Measurements from ENCODE around the gene ZBTB44. TPM values are rescaled to one million over a fixed set of nuclear protein-coding genes. Genes with fewer than 3 reads are reported as not detected.
"Not testable (repeated sequence)": the region's sequence is repeated elsewhere in the genome, so short reads cannot be mapped to it uniquely, and the experiment has no call there.

ZBTB44 gene
- total RNA-seq, 2 donors from 2014 or later, result 47.7 to 48.1 TPM

- no peak for ATAC-seq
- H3K9me3 ChIP-seq (ENCODE audit: control insufficient read depth, low read length, poor library complexity, severe bottlenecking), result no peaks in the 10 kb centered on the region
- Mint-ChIP-seq H3K4me1 (peaks cover 41% of the 10 kb centered on the region), H3K36me3 (ENCODE audit: low read depth) (peaks cover 4% of the 10 kb centered on the region), H3K4me3 (no peak overlapping the region), H3K27me3 (no peaks in the 10 kb centered on the region), H3K27ac (peak overlapping the region; percentile 70)
- DNase-seq, result no peak
Measured at GRCh38 chr11:130301002-130301401, 13.7 kb downstream of the ZBTB44 start.

GRCh38 chr11:130300567-130300966 is 14.2 kb downstream of the ZBTB44 start:
- Mint-ChIP-seq H3K27me3 (no peaks in the 10 kb centered on the region), H3K4me1 (peaks cover 44% of the 10 kb centered on the region), H3K4me3 (no peak overlapping the region), H3K36me3 (ENCODE audit: low read depth) (peaks cover 4% of the 10 kb centered on the region), H3K27ac (peak overlapping the region; percentile 70)
- no peak for ATAC-seq
- no peaks in the 10 kb centered on the region for H3K9me3 ChIP-seq (ENCODE audit: control insufficient read depth, low read length, poor library complexity, severe bottlenecking)
- no peak for DNase-seq

- Mint-ChIP-seq H3K27me3 (no peaks in the 10 kb centered on the region), H3K27ac (no peak overlapping the region), H3K4me1 (peaks cover 46% of the 10 kb centered on the region), H3K4me3 (no peak overlapping the region), H3K36me3 (ENCODE audit: low read depth) (peaks cover 7% of the 10 kb centered on the region)
- DNase-seq (no peak), ATAC-seq (no peak)
- no peaks in the 10 kb centered on the region for H3K9me3 ChIP-seq (ENCODE audit: control insufficient read depth, low read length, poor library complexity, severe bottlenecking)
Measured at GRCh38 chr11:130299978-130300377, 14.7 kb downstream of the ZBTB44 start.

GRCh38 chr11:130295657-130296056 is 19.1 kb downstream of the ZBTB44 start:
- Mint-ChIP-seq H3K4me1 (peaks cover 31% of the 10 kb centered on the region), H3K4me3 (no peak overlapping the region), H3K27ac (peak overlapping the region; percentile 78), H3K27me3 (no peaks in the 10 kb centered on the region), H3K36me3 (ENCODE audit: low read depth) (peaks cover 4% of the 10 kb centered on the region)
- ATAC-seq (no peak), DNase-seq (no peak)
- no peaks in the 10 kb centered on the region for H3K9me3 ChIP-seq (ENCODE audit: control insufficient read depth, low read length, poor library complexity, severe bottlenecking)

- ATAC-seq (no peak), DNase-seq (no peak)
- Mint-ChIP-seq H3K4me3 (no peak overlapping the region), H3K4me1 (peaks cover 8% of the 10 kb centered on the region), H3K27me3 (no peaks in the 10 kb centered on the region), H3K36me3 (ENCODE audit: low read depth) (peaks cover 2% of the 10 kb centered on the region), H3K27ac (no peak overlapping the region)
- H3K9me3 ChIP-seq (ENCODE audit: control insufficient read depth, low read length, poor library complexity, severe bottlenecking), result peaks cover 5% of the 10 kb centered on the region
Measured at GRCh38 chr11:130282111-130282510, 32.6 kb downstream of the ZBTB44 start.

- not testable (repeated sequence) for H3K27me3 Mint-ChIP-seq; DNase-seq; H3K4me3 Mint-ChIP-seq; H3K36me3 Mint-ChIP-seq (ENCODE audit: low read depth); ATAC-seq; H3K4me1 Mint-ChIP-seq; H3K9me3 ChIP-seq (ENCODE audit: control insufficient read depth, low read length, poor library complexity, severe bottlenecking); H3K27ac Mint-ChIP-seq
Measured at GRCh38 chr11:130281341-130281740, 33.4 kb downstream of the ZBTB44 start.

- ATAC-seq (no peak), DNase-seq (no peak)
- no peaks in the 10 kb centered on the region for H3K4me1 Mint-ChIP-seq
- peaks cover 5% of the 10 kb centered on the region for H3K9me3 ChIP-seq (ENCODE audit: control insufficient read depth, low read length, poor library complexity, severe bottlenecking)
- no peaks in the 10 kb centered on the region for H3K27me3 Mint-ChIP-seq
- H3K4me3 Mint-ChIP-seq, result no peak overlapping the region
- no peak overlapping the region for H3K27ac Mint-ChIP-seq
- H3K36me3 Mint-ChIP-seq (ENCODE audit: low read depth), result peaks cover 2% of the 10 kb centered on the region
Measured at GRCh38 chr11:130279989-130280388, 34.7 kb downstream of the ZBTB44 start.

- no peaks in the 10 kb centered on the region for H3K27me3 Mint-ChIP-seq
- DNase-seq (no peak), ATAC-seq (no peak)
- no peak overlapping the region for H3K4me3 Mint-ChIP-seq
- H3K27ac Mint-ChIP-seq, result no peak overlapping the region
- peaks cover 2% of the 10 kb centered on the region for H3K36me3 Mint-ChIP-seq (ENCODE audit: low read depth)
- H3K4me1 Mint-ChIP-seq, result no peaks in the 10 kb centered on the region
- H3K9me3 ChIP-seq (ENCODE audit: control insufficient read depth, low read length, poor library complexity, severe bottlenecking), result peaks cover 5% of the 10 kb centered on the region
Measured at GRCh38 chr11:130278745-130279144, 36.0 kb downstream of the ZBTB44 start.

- Mint-ChIP-seq H3K36me3 (ENCODE audit: low read depth) (peaks cover 2% of the 10 kb centered on the region), H3K4me1 (no peaks in the 10 kb centered on the region), H3K27me3 (no peaks in the 10 kb centered on the region), H3K27ac (no peak overlapping the region), H3K4me3 (no peak overlapping the region)
- peaks cover 5% of the 10 kb centered on the region for H3K9me3 ChIP-seq (ENCODE audit: control insufficient read depth, low read length, poor library complexity, severe bottlenecking)
- ATAC-seq (no peak), DNase-seq (no peak)
Measured at GRCh38 chr11:130278151-130278550, 36.6 kb downstream of the ZBTB44 start.

GRCh38 chr11:130272336-130272735 is 42.4 kb downstream of the ZBTB44 start:
- Mint-ChIP-seq H3K4me1 (no peaks in the 10 kb centered on the region), H3K27ac (peak overlapping the region; percentile 14), H3K36me3 (ENCODE audit: low read depth) (peaks cover 4% of the 10 kb centered on the region), H3K4me3 (no peak overlapping the region), H3K27me3 (no peaks in the 10 kb centered on the region)
- ATAC-seq (no peak), DNase-seq (no peak)
- H3K9me3 ChIP-seq (ENCODE audit: control insufficient read depth, low read length, poor library complexity, severe bottlenecking), result no peaks in the 10 kb centered on the region

- no peak for DNase-seq
- H3K9me3 ChIP-seq (ENCODE audit: control insufficient read depth, low read length, poor library complexity, severe bottlenecking), result no peaks in the 10 kb centered on the region
- no peak overlapping the region for H3K4me3 Mint-ChIP-seq
- H3K27me3 Mint-ChIP-seq, result no peaks in the 10 kb centered on the region
- no peak overlapping the region for H3K27ac Mint-ChIP-seq
- no peak for ATAC-seq
- peaks cover 6% of the 10 kb centered on the region for H3K36me3 Mint-ChIP-seq (ENCODE audit: low read depth)
- peaks cover 5% of the 10 kb centered on the region for H3K4me1 Mint-ChIP-seq
Measured at GRCh38 chr11:130269326-130269943, 45.3 kb downstream of the ZBTB44 start.

GRCh38 chr11:130263351-130263750 is 51.4 kb downstream of the ZBTB44 start:
- Mint-ChIP-seq H3K36me3 (ENCODE audit: low read depth) (peaks cover 10% of the 10 kb centered on the region), H3K27me3 (no peaks in the 10 kb centered on the region), H3K4me3 (no peak overlapping the region), H3K27ac (no peak overlapping the region), H3K4me1 (peaks cover 14% of the 10 kb centered on the region)
- no peaks in the 10 kb centered on the region for H3K9me3 ChIP-seq (ENCODE audit: control insufficient read depth, low read length, poor library complexity, severe bottlenecking)
- DNase-seq (no peak), ATAC-seq (no peak)

- no peaks in the 10 kb centered on the region for H3K9me3 ChIP-seq (ENCODE audit: control insufficient read depth, low read length, poor library complexity, severe bottlenecking)
- DNase-seq (no peak), ATAC-seq (no peak)
- Mint-ChIP-seq H3K27me3 (no peaks in the 10 kb centered on the region), H3K27ac (peak overlapping the region; percentile 30), H3K4me1 (peaks cover 14% of the 10 kb centered on the region), H3K36me3 (ENCODE audit: low read depth) (peaks cover 12% of the 10 kb centered on the region), H3K4me3 (no peak overlapping the region)
Measured at GRCh38 chr11:130262424-130262823, 52.3 kb downstream of the ZBTB44 start.

GRCh38 chr11:130261571-130261970 is 53.1 kb downstream of the ZBTB44 start:
- Mint-ChIP-seq H3K36me3 (ENCODE audit: low read depth) (peaks cover 12% of the 10 kb centered on the region), H3K4me1 (peaks cover 18% of the 10 kb centered on the region), H3K27me3 (no peaks in the 10 kb centered on the region), H3K4me3 (no peak overlapping the region), H3K27ac (no peak overlapping the region)
- ATAC-seq, result no peak
- DNase-seq, result no peak
- no peaks in the 10 kb centered on the region for H3K9me3 ChIP-seq (ENCODE audit: control insufficient read depth, low read length, poor library complexity, severe bottlenecking)

Measured in T-helper 17 cell (primary cell).